H1 (cell line): ENCODE data around the gene H6PD. TPM values are rescaled to one million over a fixed set of nuclear protein-coding genes. Genes with fewer than 3 reads are reported as not detected.

Source experiments
- CTCF ChIA-PET: fragments of 300-600 bp; sonication (Branson Sonifier 250); formaldehyde crosslinking; loops from one replicate; lab custom pipeline; 2021; ENCODE audit not compliant: partially characterized antibody; lab: Charles Lee
- POLR2A ChIA-PET: fragments of 300-600 bp; sonication (Branson Sonifier 250); formaldehyde crosslinking; loops from one replicate; lab custom pipeline; 2021; ENCODE audit warnings: inconsistent platforms; ENCODE audit not compliant: partially characterized antibody; lab: Charles Lee
- DNase-seq, 2 experiments: peaks; one replicate each; pipeline versions ENCODE4 v3.0.0 to v3.0.0-alpha.2; 2010 to 2022; ENCODE audit warnings: low spot score in 2 of 2, low read depth in 1 of 2, mixed read lengths in 1 of 2
- FAIRE-seq: peaks from 2 replicates; lab custom pipeline; 2011; peaks lifted over from hg19 to GRCh38; lab: Jason Lieb, UNC
- H2AFZ ChIP-seq: 2 replicates; pipeline ENCODE4 v1.8.1; 2012; ENCODE audit warnings: low read length, inconsistent platforms
- H2AK5ac ChIP-seq: 2 replicates; pipeline ENCODE4 v1.6.1; 2013; ENCODE audit warnings: low read depth, low read length
- H2BK120ac ChIP-seq: replicated peaks from 2 replicates; pipeline ENCODE3; 2013; ENCODE audit warnings: low read depth, low read length, inconsistent platforms
- H2BK12ac ChIP-seq: 2 replicates; pipeline ENCODE4 v1.6.1; 2013; ENCODE audit warnings: low read depth, low read length
- H2BK15ac ChIP-seq: 2 replicates; pipeline ENCODE4 v1.6.1; 2013; ENCODE audit warnings: low read length
- H2BK20ac ChIP-seq: 2 replicates; pipeline ENCODE4 v1.6.1; 2013; ENCODE audit warnings: low read length
- H2BK5ac ChIP-seq: 2 replicates; pipeline ENCODE4 v1.6.1; 2013; ENCODE audit warnings: low read depth, low read length
- H3K14ac ChIP-seq: 2 replicates; pipeline ENCODE4 v1.6.1; 2013; ENCODE audit warnings: inconsistent platforms; ENCODE audit not compliant: insufficient read length
- H3K18ac ChIP-seq: 2 replicates; pipeline ENCODE4 v1.6.1; 2013; ENCODE audit warnings: low read length; ENCODE audit errors: extremely low read depth
- H3K23ac ChIP-seq: 2 replicates; pipeline ENCODE4 v1.6.1; 2013; ENCODE audit warnings: inconsistent platforms; ENCODE audit not compliant: insufficient read length
- H3K23me2 ChIP-seq: 2 replicates; pipeline ENCODE4 v1.6.1; 2013; ENCODE audit warnings: low read depth, low read length
- H3K27ac ChIP-seq: 2 replicates; pipeline ENCODE4 v1.6.1; 2011; ENCODE audit warnings: low read depth, low read length, inconsistent platforms
- H3K27me3 ChIP-seq, 4 experiments: replicated peaks in 1 of 4; 1 replicate in 1 of 4; 2 replicates in 3 of 4; pipeline versions ENCODE4 v1.6.1 to v1.8.1; 2011 to 2013; ENCODE audit warnings: low read length in 3 of 4, mild to moderate bottlenecking in 3 of 4, inconsistent platforms in 2 of 4, mixed read lengths in 2 of 4, moderate library complexity in 1 of 4; ENCODE audit not compliant: control insufficient read depth in 3 of 4, insufficient read depth in 3 of 4; ENCODE audit errors: extremely low read depth in 1 of 4
- H3K36me3 ChIP-seq, 4 experiments: 2 replicates each; pipeline versions ENCODE4 v1.6.1 to v1.8.1; 2011 to 2013; ENCODE audit warnings: mild to moderate bottlenecking in 4 of 4, low read length in 3 of 4, moderate library complexity in 2 of 4, control low read depth in 1 of 4, inconsistent platforms in 1 of 4; ENCODE audit not compliant: insufficient read depth in 4 of 4, control insufficient read depth in 2 of 4
- H3K4ac ChIP-seq: replicated peaks from 2 replicates; pipeline ENCODE3; 2013; ENCODE audit warnings: low read length, low read depth, mixed read lengths, inconsistent platforms; ENCODE audit not compliant: insufficient read length
- H3K4me1 ChIP-seq, 4 experiments: replicated peaks in 1 of 4; 1 replicate in 1 of 4; 2 replicates in 3 of 4; pipeline versions ENCODE4 v1.6.1 to v1.8.1; 2011 to 2013; ENCODE audit warnings: low read length in 3 of 4, inconsistent platforms in 2 of 4, mixed read lengths in 1 of 4; ENCODE audit not compliant: insufficient read depth in 4 of 4, control insufficient read depth in 3 of 4
- H3K4me2 ChIP-seq, 2 experiments: 2 replicates each; pipeline versions ENCODE4 v1.6.1 to v1.8.1; 2011 to 2013; ENCODE audit warnings: low read depth in 2 of 2, low read length in 2 of 2, control low read depth in 1 of 2, inconsistent platforms in 1 of 2, mild to moderate bottlenecking in 1 of 2; ENCODE audit not compliant: insufficient read depth in 1 of 2
- H3K4me3 ChIP-seq, 4 experiments: fragments of 200-600, 300-600 bp in 1 of 4; sonication (generic), shearing (Covaris generic), sonication (Bioruptor Twin) in 1 of 4; 2 replicates each; pipeline versions ENCODE4 v1.5.1 to v1.8.1; 2011 to 2016; ENCODE audit warnings: low read length in 4 of 4, low read depth in 3 of 4, control low read depth in 2 of 4, inconsistent platforms in 2 of 4, mild to moderate bottlenecking in 2 of 4, mixed read lengths in 1 of 4, moderate library complexity in 1 of 4; ENCODE audit not compliant: insufficient read depth in 2 of 4; ENCODE audit errors: extremely low read depth in 1 of 4
- H3K56ac ChIP-seq: replicated peaks from 2 replicates; pipeline ENCODE3; 2013; ENCODE audit warnings: low read depth, mild to moderate bottlenecking, mixed read lengths, low read length, inconsistent platforms; ENCODE audit not compliant: insufficient read length
- H3K79me1 ChIP-seq: 2 replicates; pipeline ENCODE4 v1.6.1; 2013; ENCODE audit warnings: low read depth, low read length, control low read depth
- H3K79me2 ChIP-seq, 2 experiments: 2 replicates each; pipeline versions ENCODE4 v1.6.1 to v1.8.1; 2012 to 2013; ENCODE audit warnings: low read length in 2 of 2, mild to moderate bottlenecking in 2 of 2, inconsistent platforms in 1 of 2; ENCODE audit not compliant: insufficient read depth in 2 of 2, control insufficient read depth in 1 of 2
- H3K9ac ChIP-seq, 4 experiments: replicated peaks in 1 of 4; 1 replicate in 1 of 4; 2 replicates in 3 of 4; pipeline versions ENCODE4 v1.6.1 to v1.8.1; 2011 to 2013; ENCODE audit warnings: low read depth in 3 of 4, low read length in 3 of 4, control low read depth in 2 of 4, mild to moderate bottlenecking in 2 of 4, moderate library complexity in 2 of 4, inconsistent platforms in 1 of 4; ENCODE audit errors: extremely low read depth in 1 of 4
- H3K9me3 ChIP-seq, 2 experiments: 2 replicates each; pipeline versions ENCODE4 v1.6.1 to v1.8.1; 2012 to 2013; ENCODE audit warnings: mild to moderate bottlenecking in 2 of 2, moderate library complexity in 2 of 2, control low read depth in 1 of 2, inconsistent platforms in 1 of 2, low read depth in 1 of 2, low read length in 1 of 2, mixed read lengths in 1 of 2; ENCODE audit not compliant: insufficient read depth in 2 of 2
- H4K20me1 ChIP-seq, 2 experiments: replicated peaks in 1 of 2; 2 replicates each; pipeline versions ENCODE3 to v1.8.1; 2011 to 2013; ENCODE audit warnings: inconsistent platforms in 2 of 2, low read length in 2 of 2, mild to moderate bottlenecking in 1 of 2; ENCODE audit not compliant: insufficient read depth in 2 of 2, control insufficient read depth in 1 of 2
- H4K5ac ChIP-seq: 2 replicates; pipeline ENCODE4 v1.6.1; 2013; ENCODE audit warnings: low read length, low read depth, mixed read lengths, inconsistent platforms; ENCODE audit not compliant: insufficient read length
- H4K8ac ChIP-seq: 2 replicates; pipeline ENCODE4 v1.8.0; 2013; ENCODE audit warnings: mild to moderate bottlenecking, moderate library complexity, low read length, inconsistent platforms; ENCODE audit not compliant: insufficient read depth; ENCODE audit errors: extremely low read depth
- H4K91ac ChIP-seq: replicated peaks from 2 replicates; pipeline ENCODE3; 2013; ENCODE audit warnings: low read length, mixed read lengths, inconsistent platforms; ENCODE audit not compliant: insufficient read length
- CEBPB ChIP-seq: IDR thresholded peaks from 2 replicates; pipeline ENCODE4 v1.6.1; 2012; ENCODE audit warnings: low read depth, low read length
- EZH2 ChIP-seq: fragments of 200-600 bp; sonication (generic); IDR thresholded peaks from 2 replicates; pipeline ENCODE4 v1.7.1; 2012; ENCODE audit warnings: low read depth, mild to moderate bottlenecking, moderate library complexity, low read length, inconsistent platforms; ENCODE audit not compliant: severe bottlenecking
- HDAC2 ChIP-seq, 2 experiments: fragments of 300-600 bp in 1 of 2; sonication (generic) in 1 of 2; IDR thresholded peaks; 2 replicates each; pipeline ENCODE4 v1.6.1; 2011 to 2012; ENCODE audit warnings: low read depth in 2 of 2, low read length in 2 of 2, mild to moderate bottlenecking in 2 of 2, moderate library complexity in 2 of 2, borderline replicate concordance in 1 of 2, inconsistent platforms in 1 of 2
- RNF2 ChIP-seq: fragments of 200-900, 300-1000 bp; sonication (generic); IDR thresholded peaks from 2 replicates; pipeline ENCODE4 v1.7.1; 2016; ENCODE audit warnings: borderline replicate concordance, low read depth, mild to moderate bottlenecking, antibody characterized with exemption, low read length; ENCODE audit not compliant: poor library complexity, severe bottlenecking; ENCODE audit errors: missing control alignments
- SIX5 ChIP-seq: IDR thresholded peaks from 2 replicates; pipeline ENCODE4 v1.6.1; 2011; ENCODE audit warnings: mild to moderate bottlenecking, low read depth, low read length
- WGBS, 2 experiments: shearing (Covaris generic) in 1 of 2; methylation state at CpG; one replicate each; pipeline versions ENCODE4 v1.1.6 to v1.1.7; 2013 to 2015; ENCODE audit warnings: low lambda C conversion rate in 2 of 2, mixed read lengths in 2 of 2, inconsistent platforms in 1 of 2, low coverage in 1 of 2, missing lambda C conversion rate in 1 of 2; ENCODE audit not compliant: insufficient replicate concordance in 2 of 2, insufficient coverage in 1 of 2, insufficient read length in 1 of 2; ENCODE audit errors: extremely low coverage in 1 of 2, missing lambda C conversion rate in 1 of 2; 5-methylcytosine and 5-hydroxymethylcytosine counted together
- polyA plus RNA-seq, 7 experiments: library from polyadenylated mRNA; depleted of rRNA in 3 of 7; stranded (reverse) in 5 of 7; unstranded in 2 of 7; fragments of >200 nt in 5 of 7; fragments of 200-250 nt in 2 of 7; gene quantifications; 1 replicate in 5 of 7; 2 replicates in 1 of 7; 4 replicates in 1 of 7; pipeline versions ENCODE4 v1.2.1 to v1.2.3, GENCODE V29; 2011 to 2013; ENCODE audit warnings: missing spikeins in 2 of 7, mixed read lengths in 2 of 7
- total RNA-seq: library from RNA; stranded (reverse); fragmentation: NEBNext Ultra II Directional; extraction: Animal tissue kit (Norgen Biotek cat#: 25700); gene quantifications from 2 replicates; pipeline ENCODE4 v1.2.1, GENCODE V29; 2021
- TF ChIP-seq, protein P1 (sequence below): IDR thresholded peaks from 2 replicates; pipeline ENCODE4 v1.6.1; 2011; ENCODE audit warnings: low read depth, mild to moderate bottlenecking, low read length; ENCODE audit not compliant: insufficient read depth
- TF ChIP-seq, protein P2 (sequence below): IDR thresholded peaks from 2 replicates; pipeline ENCODE4 v1.6.1; 2012; ENCODE audit warnings: low read length, inconsistent platforms

Gene H6PD
- total and polyA plus RNA-seq, 2 of the 8 experiments (the other 6 are each of a cell fraction or from before 2014, with no cell fraction given): 3.6 to 3.8 TPM

DNA sequence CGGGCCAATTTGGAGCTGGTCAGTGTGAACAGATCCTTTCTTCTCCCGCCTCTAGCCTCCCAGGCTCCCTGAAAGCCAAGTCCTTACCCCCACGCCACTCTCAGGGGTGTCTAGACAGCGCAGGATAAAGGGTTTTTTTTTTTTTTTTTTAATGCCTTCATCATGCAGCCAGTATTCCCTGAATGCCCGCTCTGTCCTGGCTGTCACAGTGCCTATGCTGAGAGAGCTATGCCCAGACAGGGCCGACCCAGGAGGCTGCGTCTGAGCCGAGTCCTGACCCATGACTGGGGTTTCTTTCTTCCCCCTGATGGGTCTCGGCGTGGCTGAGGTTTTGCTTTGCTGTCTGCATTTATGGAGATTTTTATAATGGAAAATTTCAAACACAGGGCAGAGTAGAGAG, 76.5 kb downstream of the H6PD start:
- CTCF ChIA-PET: interaction anchor here (0.6 to 3.4 kb wide), 5 partner anchors 21 to 231 kb away, joined by 3 to 13 read pairs (median 5); no protein-coding TSS in a partner anchor

More for the DNA sequence above, 76.5 kb downstream of the H6PD start:
- Histone ChIP-seq H3K27me3 (no peaks in the 10 kb centered on the region), H3K79me2 (no peaks in the 10 kb centered on the region; a peak in 1 of 4 replicates), H3K23ac (no peak overlapping the region), H3K9me3 (no peaks in the 10 kb centered on the region), H3K23me2 (no peaks in the 10 kb centered on the region), H2BK20ac (no peak overlapping the region), H3K4me3 (no peak overlapping the region), H2BK5ac (no peak overlapping the region), H4K8ac (no peak overlapping the region), H4K5ac (no peak overlapping the region), H3K18ac (no peak overlapping the region), H4K91ac (no peak overlapping the region), H4K20me1 (peaks cover 0 to 10% of the 10 kb centered on the region in 2 experiments), H3K56ac (no peak overlapping the region), H3K79me1 (peaks cover 3% of the 10 kb centered on the region), H3K9ac (no peak overlapping the region), H2BK12ac (no peak overlapping the region), H2AK5ac (no peak overlapping the region), H3K4me2 (no peak overlapping the region), H2BK120ac (no peak overlapping the region), H3K4me1 (no peaks in the 10 kb centered on the region; a peak in 1 of 7 replicates), H3K27ac (no peak overlapping the region), H2AFZ (no peak overlapping the region), H3K36me3 (no peaks in the 10 kb centered on the region), H3K14ac (no peak overlapping the region), H3K4ac (no peak overlapping the region), H2BK15ac (no peak overlapping the region)
- 86% methylated on average over 10 of the region's 10 CpGs; no CpG with 5 or more reads in 1 of the 2 experiments for WGBS, 2 experiments
- FAIRE-seq (no peak), DNase-seq (no peak)
- POLR2A ChIA-PET: no interaction called here
- TF ChIP-seq EZH2 (no peak), CEBPB (no peak), SIX5 (no peak), RNF2 (no peak), HDAC2 (IDR thresholded peaks at IDR 0.05; ENCODE audit: borderline replicate concordance in 1 of 2, low read depth in 2 of 2, low read length in 2 of 2) (no peak)
- TF ChIP-seq, protein P1, sequence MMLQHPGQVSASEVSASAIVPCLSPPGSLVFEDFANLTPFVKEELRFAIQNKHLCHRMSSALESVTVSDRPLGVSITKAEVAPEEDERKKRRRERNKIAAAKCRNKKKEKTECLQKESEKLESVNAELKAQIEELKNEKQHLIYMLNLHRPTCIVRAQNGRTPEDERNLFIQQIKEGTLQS: no peak
- TF ChIP-seq, protein P2, sequence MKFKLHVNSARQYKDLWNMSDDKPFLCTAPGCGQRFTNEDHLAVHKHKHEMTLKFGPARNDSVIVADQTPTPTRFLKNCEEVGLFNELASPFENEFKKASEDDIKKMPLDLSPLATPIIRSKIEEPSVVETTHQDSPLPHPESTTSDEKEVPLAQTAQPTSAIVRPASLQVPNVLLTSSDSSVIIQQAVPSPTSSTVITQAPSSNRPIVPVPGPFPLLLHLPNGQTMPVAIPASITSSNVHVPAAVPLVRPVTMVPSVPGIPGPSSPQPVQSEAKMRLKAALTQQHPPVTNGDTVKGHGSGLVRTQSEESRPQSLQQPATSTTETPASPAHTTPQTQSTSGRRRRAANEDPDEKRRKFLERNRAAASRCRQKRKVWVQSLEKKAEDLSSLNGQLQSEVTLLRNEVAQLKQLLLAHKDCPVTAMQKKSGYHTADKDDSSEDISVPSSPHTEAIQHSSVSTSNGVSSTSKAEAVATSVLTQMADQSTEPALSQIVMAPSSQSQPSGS: no peak
